OCI-LY1 (cell line): Measurements from ENCODE around the gene SRPRA.

Experiments used
- H2AFZ ChIP-seq: fragments of 200-600 bp; sonication (generic), shearing (Covaris generic); 2 replicates; pipeline ENCODE4 v1.6.0; 2014; ENCODE audit warnings: antibody characterized with exemption, mild to moderate bottlenecking, low read length
- H3F3A ChIP-seq: fragments of 200-600 bp; sonication (generic), shearing (Covaris generic); 2 replicates; pipeline ENCODE4 v1.6.0; 2014; ENCODE audit warnings: mild to moderate bottlenecking, antibody characterized with exemption, low read length, moderate library complexity; ENCODE audit not compliant: insufficient read depth
- H3K27ac ChIP-seq: fragments of 200-600 bp; sonication (generic); 2 replicates; pipeline ENCODE4 v1.5.1; 2014; ENCODE audit warnings: low read length, mixed run types, mild to moderate bottlenecking, low read depth; ENCODE audit not compliant: poor library complexity, severe bottlenecking
- H3K27me3 ChIP-seq: fragments of 200-600 bp; sonication (generic); 2 replicates; pipeline ENCODE4 v1.6.0; 2014; ENCODE audit warnings: antibody characterized with exemption, mild to moderate bottlenecking, low read length, moderate library complexity; ENCODE audit not compliant: insufficient read depth
- H3K36me3 ChIP-seq: fragments of 200-600 bp; sonication (generic); 2 replicates; pipeline ENCODE4 v1.6.1; 2014; ENCODE audit warnings: mild to moderate bottlenecking, antibody characterized with exemption, low read length, moderate library complexity, mixed read lengths; ENCODE audit not compliant: insufficient read depth
- H3K4me1 ChIP-seq: fragments of 200-600 bp; sonication (generic); 2 replicates; pipeline ENCODE4 v1.5.1; 2014; ENCODE audit warnings: mild to moderate bottlenecking, low read length, moderate library complexity; ENCODE audit not compliant: insufficient read depth, severe bottlenecking
- H3K4me2 ChIP-seq: fragments of 200-600 bp; sonication (generic), shearing (Covaris generic); 2 replicates; pipeline ENCODE4 v1.6.1; 2014; ENCODE audit warnings: low read length
- H3K4me3 ChIP-seq: fragments of 200-600 bp; sonication (generic); 2 replicates; pipeline ENCODE4 v1.5.1; 2014; ENCODE audit warnings: low read length, low read depth, mild to moderate bottlenecking, mixed read lengths; ENCODE audit not compliant: poor library complexity, severe bottlenecking
- H3K79me2 ChIP-seq: fragments of 200-600 bp; shearing (Covaris generic); 2 replicates; pipeline ENCODE4 v1.6.1; 2016; ENCODE audit warnings: mixed run types, low read length, mixed read lengths; ENCODE audit not compliant: insufficient read depth
- H3K9ac ChIP-seq: fragments of 200-600 bp; sonication (generic), shearing (Covaris generic); 2 replicates; pipeline ENCODE4 v1.6.1; 2014; ENCODE audit warnings: mild to moderate bottlenecking, low read length, mixed read lengths
- H3K9me2 ChIP-seq: fragments of 200-600 bp; sonication (generic), shearing (Covaris generic); 2 replicates; pipeline ENCODE4 v1.6.1; 2014; ENCODE audit warnings: low read depth, mild to moderate bottlenecking, low read length, mixed read lengths
- H3K9me3 ChIP-seq: fragments of 200-600 bp; shearing (Covaris generic); 2 replicates; pipeline ENCODE4 v1.6.1; 2014; ENCODE audit warnings: low read length, mixed read lengths
- H4K20me1 ChIP-seq: fragments of 200-600 bp; sonication (generic), shearing (Covaris generic); 2 replicates; pipeline ENCODE4 v1.6.0; 2016; ENCODE audit warnings: mild to moderate bottlenecking, low read length; ENCODE audit not compliant: insufficient read depth
- EZH2 ChIP-seq: fragments of 200-600 bp; sonication (generic), shearing (Covaris generic); IDR thresholded peaks from 2 replicates; pipeline ENCODE4 v1.8.0; 2017; ENCODE audit warnings: borderline replicate concordance, mixed run types, mild to moderate bottlenecking, antibody characterized with exemption, low read length, moderate library complexity, mixed read lengths
- TF ChIP-seq, protein P1 (sequence below): fragments of 200-600 bp; sonication (generic), shearing (Covaris generic); IDR thresholded peaks from 2 replicates; pipeline ENCODE4 v1.5.1; 2017; ENCODE audit warnings: mild to moderate bottlenecking, antibody characterized with exemption, low read length, moderate library complexity, mixed read lengths

SRPRA gene

DNA sequence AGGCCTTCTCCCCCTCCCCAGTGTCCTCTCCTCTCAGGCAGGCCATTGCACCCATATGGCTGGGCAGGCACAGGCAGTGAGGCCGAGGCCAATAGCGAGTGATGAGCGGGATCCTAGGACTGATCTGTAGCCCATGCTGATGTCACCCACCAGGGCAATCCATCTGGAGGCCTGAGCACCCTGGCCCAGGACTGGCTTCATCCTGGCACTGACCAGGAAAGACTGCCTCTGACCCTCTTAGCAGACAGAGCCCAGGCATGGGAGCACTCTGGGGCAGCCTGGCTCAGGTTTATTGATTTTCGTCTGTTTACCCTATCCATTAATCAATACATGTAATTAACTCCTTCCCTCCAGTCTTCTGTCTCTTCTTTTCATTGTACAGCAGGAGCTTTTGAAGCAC lies 9.1 kb upstream of the SRPRA start:
- no peak overlapping the region for H3K27ac ChIP-seq
- H3K9me3 ChIP-seq: no peaks in the 10 kb centered on the region
- peaks cover 43% of the 10 kb centered on the region for H3K36me3 ChIP-seq
- H3K4me2 ChIP-seq: no peak overlapping the region
- no peak overlapping the region for H3K4me3 ChIP-seq
- TF ChIP-seq EZH2: no peak
- TF ChIP-seq, protein P1, sequence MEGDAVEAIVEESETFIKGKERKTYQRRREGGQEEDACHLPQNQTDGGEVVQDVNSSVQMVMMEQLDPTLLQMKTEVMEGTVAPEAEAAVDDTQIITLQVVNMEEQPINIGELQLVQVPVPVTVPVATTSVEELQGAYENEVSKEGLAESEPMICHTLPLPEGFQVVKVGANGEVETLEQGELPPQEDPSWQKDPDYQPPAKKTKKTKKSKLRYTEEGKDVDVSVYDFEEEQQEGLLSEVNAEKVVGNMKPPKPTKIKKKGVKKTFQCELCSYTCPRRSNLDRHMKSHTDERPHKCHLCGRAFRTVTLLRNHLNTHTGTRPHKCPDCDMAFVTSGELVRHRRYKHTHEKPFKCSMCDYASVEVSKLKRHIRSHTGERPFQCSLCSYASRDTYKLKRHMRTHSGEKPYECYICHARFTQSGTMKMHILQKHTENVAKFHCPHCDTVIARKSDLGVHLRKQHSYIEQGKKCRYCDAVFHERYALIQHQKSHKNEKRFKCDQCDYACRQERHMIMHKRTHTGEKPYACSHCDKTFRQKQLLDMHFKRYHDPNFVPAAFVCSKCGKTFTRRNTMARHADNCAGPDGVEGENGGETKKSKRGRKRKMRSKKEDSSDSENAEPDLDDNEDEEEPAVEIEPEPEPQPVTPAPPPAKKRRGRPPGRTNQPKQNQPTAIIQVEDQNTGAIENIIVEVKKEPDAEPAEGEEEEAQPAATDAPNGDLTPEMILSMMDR: no peak
- no peaks in the 10 kb centered on the region for H3K9me2 ChIP-seq
- H3K27me3 ChIP-seq: no peaks in the 10 kb centered on the region
- no peaks in the 10 kb centered on the region for H3K79me2 ChIP-seq
- H3F3A ChIP-seq: no peaks in the 10 kb centered on the region
- no peaks in the 10 kb centered on the region for H4K20me1 ChIP-seq
- H2AFZ ChIP-seq: no peak overlapping the region
- H3K9ac ChIP-seq: no peak overlapping the region
- H3K4me1 ChIP-seq: peaks cover 14% of the 10 kb centered on the region

DNA sequence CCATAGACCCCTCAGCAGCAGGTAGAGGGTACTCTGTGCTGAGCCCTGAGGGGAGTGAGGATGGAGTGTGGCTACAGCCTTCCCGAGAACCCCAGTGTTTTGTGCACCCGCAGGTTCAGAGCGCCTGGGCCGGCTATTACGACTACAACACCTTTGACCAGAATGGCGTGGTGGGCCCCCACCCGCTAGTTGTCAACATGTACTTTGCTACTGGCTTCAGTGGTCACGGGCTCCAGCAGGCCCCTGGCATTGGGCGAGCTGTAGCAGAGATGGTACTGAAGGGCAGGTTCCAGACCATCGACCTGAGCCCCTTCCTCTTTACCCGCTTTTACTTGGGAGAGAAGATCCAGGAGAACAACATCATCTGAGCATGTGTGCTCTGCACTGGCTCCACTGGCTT lies 8.6 kb upstream of the SRPRA start:
- H2AFZ ChIP-seq: no peak overlapping the region

DNA sequence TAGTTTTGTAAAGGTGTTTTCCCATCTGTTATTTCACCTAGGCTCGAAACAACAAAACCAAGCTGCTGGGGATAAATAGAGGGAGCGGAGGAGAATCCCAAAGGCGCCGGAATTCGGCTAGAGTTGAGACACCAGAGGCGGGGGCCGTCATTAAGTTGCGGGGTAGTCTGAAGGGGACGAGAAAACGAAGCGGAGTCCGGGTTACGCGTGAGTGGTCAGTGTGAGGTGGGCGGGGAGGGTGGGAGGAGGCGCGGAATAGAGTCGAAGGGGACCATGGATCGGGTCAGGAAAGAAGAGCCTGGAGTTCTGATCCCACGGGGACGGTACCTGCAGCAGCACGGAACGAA lies 361 bp downstream of the SRPRA start:
- H2AFZ ChIP-seq: no peak overlapping the region
- H3K4me3 ChIP-seq: peak overlapping the region; percentile 95
- H3K9me2 ChIP-seq: no peaks in the 10 kb centered on the region
- H4K20me1 ChIP-seq: no peaks in the 10 kb centered on the region
- no peak for TF ChIP-seq EZH2
- TF ChIP-seq, protein P1: no peak
- H3K4me2 ChIP-seq: peak overlapping the region; percentile 78
- H3K79me2 ChIP-seq: peaks cover 13% of the 10 kb centered on the region
- peak overlapping the region; percentile 86 for H3K9ac ChIP-seq
- H3F3A ChIP-seq: no peaks in the 10 kb centered on the region
- no peaks in the 10 kb centered on the region for H3K27me3 ChIP-seq
- H3K9me3 ChIP-seq: no peaks in the 10 kb centered on the region
- peaks cover 18% of the 10 kb centered on the region for H3K4me1 ChIP-seq
- H3K36me3 ChIP-seq: peaks cover 52% of the 10 kb centered on the region
- H3K27ac ChIP-seq: no peak overlapping the region

More for the DNA sequence above, 8.6 kb upstream of the SRPRA start:
- Histone ChIP-seq H3K9ac (no peak overlapping the region), H3K9me3 (no peaks in the 10 kb centered on the region), H3K27ac (no peak overlapping the region), H3K4me1 (peaks cover 10% of the 10 kb centered on the region), H3K9me2 (no peaks in the 10 kb centered on the region), H3K36me3 (peaks cover 46% of the 10 kb centered on the region), H4K20me1 (no peaks in the 10 kb centered on the region), H3K27me3 (no peaks in the 10 kb centered on the region), H3F3A (no peaks in the 10 kb centered on the region), H3K79me2 (no peaks in the 10 kb centered on the region), H3K4me2 (no peak overlapping the region), H3K4me3 (no peak overlapping the region)
- TF ChIP-seq EZH2: no peak
- TF ChIP-seq, protein P1: no peak
